GM21529 (cell line): ENCODE measurements around the gene SND1.
"Not testable (repeated sequence)": the region's sequence is repeated elsewhere in the genome, so short reads cannot be mapped to it uniquely, and the experiment has no call there.

Experiments
- ATAC-seq: cut with Tn5 transposase; IDR thresholded peaks from one replicate; pipeline ENCODE4 v1.9.1; 2021; ENCODE audit not compliant: unreplicated experiment

The SND1 gene

DNA sequence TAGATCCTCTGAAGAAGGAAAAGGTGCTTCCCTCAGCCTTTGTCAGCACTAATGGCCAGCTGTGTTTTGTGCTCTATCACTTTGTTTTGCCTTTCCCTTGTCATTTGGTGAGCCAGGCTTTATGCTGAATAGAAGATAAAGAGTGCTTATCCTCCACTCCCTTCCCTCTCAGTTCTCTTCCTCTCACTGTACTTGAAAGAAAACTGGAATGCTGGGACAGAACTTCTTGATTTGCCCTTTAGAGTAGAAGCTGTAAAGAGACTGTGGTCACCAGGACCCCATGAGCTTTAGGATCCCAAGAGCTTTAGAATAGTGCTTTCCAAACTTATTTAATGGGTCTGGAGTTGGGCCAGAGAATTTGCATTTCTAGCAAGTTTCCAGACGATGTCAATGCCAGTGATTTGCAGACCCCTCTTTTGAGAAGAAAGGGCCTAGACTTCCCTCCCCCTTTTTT, 297.8 kb downstream of the SND1 start:
- no peak for ATAC-seq

DNA sequence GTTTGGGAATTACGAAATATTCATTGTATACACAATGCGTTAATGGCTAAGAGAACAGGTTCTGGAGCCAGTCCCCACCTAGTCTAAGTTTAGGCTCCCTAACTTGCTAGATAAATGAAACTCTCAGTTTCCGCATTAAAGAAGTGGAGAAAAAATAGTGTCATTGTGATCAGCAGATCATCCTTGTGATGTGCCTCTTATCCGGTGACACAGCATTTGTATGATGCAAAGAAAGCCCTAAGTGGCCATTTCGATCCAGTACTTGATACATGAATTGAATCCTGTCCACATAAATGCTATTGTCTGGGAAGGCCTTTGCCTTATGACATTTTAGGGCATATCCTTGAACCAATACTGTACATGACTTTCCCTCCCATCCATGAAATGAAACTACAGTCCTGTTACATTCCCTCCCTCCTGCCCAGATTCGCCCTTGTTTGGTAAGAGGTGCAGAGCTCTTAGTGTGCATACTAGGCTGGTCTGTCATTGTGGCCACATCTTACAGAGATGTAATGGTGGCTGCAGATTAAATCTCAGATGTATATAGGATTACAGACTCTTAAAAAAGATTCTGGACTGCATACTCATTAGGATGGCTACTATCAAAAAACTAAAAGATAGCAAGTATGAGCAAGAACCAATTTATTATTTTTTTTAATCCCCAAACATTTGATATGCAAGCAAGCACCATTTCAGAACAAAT, 298.4 kb downstream of the SND1 start:
- no peak for ATAC-seq

DNA sequence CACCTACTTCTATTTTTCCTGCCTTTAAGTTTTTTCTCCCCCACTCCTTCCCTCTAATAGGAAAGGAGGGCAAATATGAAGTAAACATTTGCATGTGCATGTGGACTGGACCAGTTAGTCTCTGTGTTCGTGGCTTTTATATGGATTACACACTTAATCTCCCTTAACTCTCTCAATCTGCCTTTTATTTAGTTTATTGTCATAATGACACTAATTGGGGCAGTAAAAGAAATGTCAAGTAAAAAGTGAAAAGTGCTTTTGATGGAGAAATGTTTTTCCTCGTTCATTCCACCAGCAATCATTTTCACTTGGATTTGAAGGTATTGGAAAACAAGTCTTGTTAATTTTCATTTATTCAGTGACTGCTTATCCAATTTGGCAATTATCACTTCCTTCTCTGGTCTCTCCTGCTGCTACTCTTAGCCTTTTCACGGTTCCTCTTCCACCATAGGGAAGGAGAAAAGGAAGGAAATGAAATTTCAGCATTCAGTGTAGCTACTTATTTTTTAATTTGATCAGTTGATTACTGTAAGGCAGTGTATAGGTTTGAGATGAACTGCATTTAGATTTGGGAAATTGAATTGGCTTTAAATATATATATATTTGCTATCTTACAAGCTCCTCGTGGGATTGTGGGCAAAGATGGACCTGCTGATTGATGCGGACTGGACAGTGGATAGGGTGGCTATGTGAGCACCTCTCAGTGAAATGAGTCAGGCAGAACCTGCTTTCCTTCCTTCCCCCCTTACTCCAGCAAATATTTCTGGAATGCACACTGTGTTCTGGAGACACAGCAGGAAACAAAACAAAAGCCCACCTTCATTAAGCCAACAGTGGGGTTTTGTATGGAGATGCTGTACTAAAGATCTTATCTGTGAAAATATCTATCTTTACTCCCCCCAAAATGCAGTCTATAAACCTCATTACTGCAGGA, 301.7 kb downstream of the SND1 start:
- ATAC-seq = no peak

DNA sequence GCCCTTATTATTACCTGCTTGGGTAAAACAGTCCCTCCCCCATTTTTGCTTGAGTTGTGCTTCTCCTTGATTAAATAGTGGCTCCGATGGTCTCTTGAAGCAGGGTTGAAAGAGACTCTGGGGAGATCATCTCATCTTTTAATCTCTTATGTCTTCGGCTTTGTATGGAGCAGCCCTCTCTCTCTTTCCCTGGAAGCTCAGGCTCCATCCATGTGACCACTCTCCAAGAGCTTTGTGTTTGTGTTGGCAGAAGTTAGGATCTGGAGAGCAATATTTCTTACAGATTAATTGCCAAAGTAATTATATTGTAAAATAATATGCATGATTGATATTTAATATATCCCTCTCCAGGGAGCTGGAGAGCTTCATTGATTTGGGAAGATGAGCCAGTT, 302.4 kb downstream of the SND1 start:
- ATAC-seq = no peak

DNA sequence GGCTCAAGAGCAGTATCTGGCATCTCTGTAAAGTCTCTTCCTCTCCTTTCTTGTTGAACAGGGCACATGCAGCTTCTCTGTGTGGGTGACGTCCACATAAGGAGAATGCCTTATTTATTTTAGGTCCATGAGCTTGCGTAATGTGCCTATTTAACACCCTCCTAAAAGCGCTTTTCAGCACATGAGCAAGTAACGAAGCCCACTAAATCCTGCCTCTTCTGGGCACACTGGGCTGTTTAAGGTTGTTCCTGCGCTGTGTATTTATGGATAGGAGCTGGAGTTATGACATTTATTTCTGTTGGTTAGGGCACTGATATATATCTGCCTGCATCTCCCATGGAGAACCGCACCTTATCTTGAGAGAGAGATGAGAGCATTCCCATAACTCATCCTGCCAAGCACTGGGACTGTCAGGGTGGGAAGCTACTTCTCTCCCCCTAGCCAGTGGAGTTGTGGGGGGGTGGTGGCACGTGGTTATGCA, 303.1 kb downstream of the SND1 start:
- no peak for ATAC-seq

DNA sequence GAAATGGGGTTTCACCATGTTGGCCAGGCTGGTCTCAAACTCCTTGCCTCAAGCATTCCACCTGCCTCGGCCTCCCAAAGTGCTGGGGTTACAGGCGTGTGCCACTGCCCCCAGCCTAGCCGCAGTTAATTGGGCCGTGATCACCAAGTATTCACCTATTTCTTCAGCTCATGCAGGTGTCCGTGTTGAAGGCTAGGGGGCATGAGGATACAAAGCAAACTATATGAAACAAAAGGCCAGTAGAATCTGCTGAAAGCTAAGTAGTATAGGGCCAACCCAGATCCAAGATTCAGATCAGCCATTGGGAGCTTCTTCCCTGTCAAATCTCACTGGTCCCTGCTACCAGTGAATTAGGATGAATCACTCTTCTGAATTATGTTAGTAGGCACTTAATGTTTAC, 305.9 kb downstream of the SND1 start:
- ATAC-seq = no peak

DNA sequence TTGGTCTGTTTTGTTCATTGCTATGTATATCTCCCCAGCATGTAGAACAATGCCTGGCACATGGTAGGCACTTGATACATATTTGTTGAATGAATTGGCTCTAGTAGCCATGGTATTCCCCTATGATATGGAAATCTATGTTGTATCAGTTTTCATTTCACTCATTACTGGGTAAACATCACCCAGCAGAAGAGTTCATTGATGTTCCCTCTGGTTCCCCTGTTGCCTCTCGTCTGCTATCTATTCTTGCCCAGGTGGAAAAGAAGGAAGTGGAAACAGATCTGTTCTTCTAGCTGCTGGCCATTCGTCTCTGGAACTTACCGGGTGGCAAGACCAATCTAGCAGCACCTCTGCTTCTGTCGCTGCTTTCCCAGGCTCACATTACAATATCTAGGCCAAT, 307.8 kb downstream of the SND1 start:
- peak; percentile 77 for ATAC-seq

DNA sequence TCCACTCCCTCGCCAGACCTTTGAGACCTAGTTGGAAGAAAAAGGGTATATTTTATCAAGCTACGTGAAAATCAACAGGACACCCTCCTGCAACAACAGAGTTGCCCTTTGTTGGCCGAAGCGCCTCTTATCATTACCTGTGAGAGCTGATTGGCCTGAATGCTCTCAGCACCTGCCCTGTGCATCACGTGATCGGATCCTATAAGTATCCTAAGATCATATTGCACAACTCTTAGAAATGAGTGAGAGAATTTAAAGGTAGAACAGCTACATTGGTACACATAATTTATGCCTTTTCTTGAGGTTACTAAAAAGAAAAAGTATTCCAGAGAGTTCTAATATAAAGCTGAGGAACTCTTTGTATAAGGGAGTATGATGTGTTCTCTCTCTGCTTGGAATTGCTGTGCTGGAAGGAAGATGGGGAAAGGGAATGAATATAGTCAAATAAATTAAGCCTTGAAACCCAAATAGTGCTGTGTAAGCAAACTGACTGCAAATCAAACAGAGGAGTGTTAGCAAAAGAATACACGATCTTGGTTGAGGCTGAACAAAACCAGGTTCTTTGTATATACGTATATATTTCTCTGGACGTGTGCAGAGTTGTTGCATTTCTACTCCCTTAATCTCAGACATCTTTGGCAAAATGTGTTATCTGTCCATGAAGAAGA, 309.9 kb downstream of the SND1 start:
- ATAC-seq = no peak

DNA sequence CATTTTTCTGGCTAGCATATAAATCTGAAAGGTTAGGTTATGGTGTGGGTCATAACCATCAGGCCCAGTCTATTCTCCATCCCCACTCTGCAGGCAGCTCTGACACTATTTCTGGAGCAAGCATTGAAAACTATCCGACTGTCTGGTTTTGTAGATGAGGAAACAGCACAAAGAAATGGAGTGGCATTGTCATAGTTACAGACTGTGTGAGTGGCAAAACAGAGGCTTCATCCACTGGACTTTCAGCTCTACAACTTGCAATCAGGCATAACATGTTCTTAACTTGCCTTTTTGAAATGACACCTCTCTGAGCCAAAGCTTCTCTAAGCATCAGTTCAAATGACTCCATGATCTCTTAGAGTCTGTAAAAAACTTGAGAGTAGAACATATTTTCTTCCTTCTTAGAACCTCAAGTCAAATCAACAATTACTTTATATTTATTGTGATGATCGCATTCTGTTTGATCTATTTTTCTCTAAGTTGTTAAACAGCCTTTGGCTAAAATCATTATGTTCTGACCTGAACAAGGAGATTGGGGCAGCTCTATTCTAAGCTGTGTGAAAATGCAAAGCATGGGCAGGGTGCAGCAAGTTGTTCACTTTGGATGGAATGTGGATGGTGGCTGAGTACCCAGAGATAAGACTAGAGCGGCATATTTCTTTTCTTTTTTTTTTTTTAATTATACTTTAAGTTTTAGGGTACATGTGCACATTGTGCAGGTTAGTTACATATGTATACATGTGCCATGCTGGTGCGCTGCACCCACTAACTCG, 310.8 kb downstream of the SND1 start:
- no peak for ATAC-seq

DNA sequence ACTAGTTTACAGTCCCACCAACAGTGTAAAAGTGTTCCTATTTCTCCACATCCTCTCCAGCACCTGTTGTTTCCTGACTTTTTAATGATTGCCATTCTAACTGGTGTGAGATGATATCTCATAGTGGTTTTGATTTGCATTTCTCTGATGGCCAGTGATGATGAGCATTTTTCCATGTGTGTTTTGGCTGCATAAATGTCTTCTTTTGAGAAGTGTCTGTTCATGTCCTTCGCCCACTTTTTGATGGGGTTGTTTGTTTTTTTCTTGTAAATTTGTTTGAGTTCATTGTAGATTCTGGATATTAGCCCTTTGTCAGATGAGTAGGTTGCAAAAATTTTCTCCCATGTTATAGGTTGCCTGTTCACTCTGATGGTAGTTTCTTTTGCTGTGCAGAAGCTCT, 311.9 kb downstream of the SND1 start:
- ATAC-seq = not testable (repeated sequence)

DNA sequence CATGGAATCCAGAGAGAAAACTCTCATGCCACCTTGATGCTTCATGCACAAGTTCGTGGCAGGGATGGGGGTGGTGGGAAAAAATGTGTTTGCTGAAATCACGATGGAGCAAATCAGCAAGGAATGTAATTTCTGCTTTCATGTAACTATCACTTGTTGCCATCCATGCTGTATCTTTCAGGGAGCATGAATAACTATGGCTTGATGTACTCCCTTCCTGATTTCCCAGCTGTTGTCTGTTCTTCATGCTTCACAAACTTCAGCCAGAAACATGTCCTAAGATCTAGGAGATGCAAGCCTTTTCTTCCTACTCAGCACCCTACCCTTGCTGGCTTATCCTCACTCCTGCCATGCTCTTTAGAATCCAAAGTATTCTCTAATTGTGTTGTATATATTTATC, 315.3 kb downstream of the SND1 start:
- no peak for ATAC-seq

DNA sequence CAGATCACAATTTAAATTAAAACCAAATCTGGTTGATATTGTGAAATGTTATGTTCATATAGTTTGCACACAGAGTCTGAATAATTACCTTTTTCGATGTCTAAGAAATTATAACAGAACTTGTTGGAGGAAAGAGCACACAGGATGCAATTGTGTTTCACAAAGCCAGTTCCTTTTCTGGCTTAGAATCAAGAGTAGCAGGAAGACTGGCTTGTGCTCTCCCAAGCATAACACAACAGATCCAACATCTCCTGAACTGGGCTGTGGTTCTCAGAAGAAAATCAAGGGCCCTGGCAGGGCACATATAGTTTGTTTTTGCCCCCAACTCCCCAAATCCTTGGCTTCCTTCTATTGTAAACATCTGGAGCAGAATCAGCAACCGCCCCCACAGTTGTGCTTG, 316.6 kb downstream of the SND1 start:
- no peak for ATAC-seq

DNA sequence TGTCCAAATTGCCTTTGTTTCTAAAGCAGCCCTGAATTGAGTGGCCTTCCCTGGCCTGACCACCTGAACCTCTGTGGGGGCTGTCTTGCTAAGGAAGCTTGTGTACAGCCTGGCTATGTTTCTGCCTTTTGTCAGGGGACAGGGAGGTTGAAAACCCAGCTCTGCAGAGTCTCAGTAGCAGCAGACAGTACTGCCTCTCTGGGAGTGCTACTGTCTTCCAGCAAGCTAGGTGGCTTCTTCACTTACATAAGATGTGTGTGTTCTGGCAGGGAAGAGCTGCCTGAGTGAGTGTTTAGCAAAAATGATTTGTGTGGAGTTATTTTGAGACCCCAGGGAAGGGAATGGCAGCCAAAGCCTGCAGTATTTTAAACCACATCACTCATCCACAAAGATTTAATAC, 321.8 kb downstream of the SND1 start:
- no peak for ATAC-seq

DNA sequence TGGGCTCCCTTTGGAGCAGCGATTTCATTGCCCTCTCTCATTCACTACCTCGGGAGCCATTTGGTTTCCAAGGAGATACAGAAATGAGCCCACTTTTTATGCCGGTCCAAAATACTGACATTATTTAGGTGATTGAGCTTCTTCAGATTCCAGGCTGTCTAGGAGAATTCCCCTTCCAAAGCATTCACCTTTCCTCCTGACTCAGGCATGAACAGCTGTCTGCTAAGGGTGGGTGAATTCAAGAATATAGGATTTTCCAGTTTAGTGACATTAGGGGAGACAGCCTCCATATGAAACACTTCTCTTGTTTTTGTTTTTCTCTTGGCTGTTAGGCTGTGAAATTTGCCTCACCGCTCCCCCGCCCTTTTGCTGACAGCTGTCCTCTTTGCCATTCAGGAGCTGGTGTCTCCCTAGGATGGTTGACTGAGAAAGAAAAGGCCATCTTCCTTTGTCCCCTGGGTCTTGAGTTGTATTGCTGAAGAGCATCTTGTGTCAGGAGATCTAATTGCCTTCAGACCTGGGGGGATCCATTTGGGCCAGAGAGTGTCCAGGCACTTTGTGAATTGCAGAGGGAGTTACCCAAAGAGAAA, 322.5 kb downstream of the SND1 start:
- no peak for ATAC-seq

DNA sequence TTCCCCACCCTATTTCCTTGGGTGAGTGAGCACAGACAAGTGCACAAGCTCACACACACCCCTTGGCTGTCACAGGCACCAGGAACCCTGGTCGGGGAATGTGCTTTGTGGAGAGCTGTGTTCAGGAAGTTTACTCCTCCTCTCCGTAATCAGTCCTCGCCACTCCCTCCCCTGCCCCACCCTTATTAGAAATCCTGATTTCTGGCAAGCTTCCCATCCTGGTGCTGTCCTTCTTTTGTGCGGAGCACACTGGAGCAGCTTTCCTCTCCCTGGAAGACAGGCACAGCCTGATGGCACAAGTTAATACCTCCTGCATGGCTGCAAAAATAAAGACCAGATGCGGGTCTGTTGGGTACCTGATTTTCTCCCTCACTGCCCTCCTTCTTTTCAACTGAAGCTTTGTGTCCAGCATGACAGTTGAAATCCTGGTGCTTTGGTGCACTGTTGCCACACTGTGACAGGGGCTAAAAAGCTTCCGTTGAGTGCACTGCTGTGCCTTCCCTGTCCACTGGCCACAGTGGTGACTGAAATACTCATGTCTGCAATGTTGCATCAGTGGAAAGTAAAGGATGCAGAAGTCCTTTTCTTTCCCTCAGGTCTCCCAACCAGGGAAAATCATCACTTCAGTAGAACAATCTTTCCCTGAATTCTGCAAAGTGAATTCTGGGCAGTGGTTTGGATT, 324.2 kb downstream of the SND1 start:
- no peak for ATAC-seq

DNA sequence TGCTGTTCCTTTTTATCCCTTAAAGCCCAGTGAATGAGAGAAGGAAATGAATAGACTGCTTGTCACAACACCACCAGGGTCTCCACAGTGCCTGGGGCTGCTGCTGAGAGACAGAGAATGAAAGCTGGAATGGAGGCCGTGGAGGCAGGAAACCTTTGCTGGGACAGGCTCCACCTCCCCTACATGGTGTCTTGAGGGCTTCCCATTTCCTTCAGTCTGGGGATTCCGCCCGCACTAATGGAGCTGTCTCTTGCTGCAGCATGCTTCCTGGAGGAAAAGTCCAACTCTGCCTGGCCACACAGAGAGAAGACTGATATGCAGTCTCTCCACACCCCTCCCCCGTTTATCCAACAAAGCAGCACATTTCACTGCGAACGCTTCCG, 324.7 kb downstream of the SND1 start:
- no peak for ATAC-seq

DNA sequence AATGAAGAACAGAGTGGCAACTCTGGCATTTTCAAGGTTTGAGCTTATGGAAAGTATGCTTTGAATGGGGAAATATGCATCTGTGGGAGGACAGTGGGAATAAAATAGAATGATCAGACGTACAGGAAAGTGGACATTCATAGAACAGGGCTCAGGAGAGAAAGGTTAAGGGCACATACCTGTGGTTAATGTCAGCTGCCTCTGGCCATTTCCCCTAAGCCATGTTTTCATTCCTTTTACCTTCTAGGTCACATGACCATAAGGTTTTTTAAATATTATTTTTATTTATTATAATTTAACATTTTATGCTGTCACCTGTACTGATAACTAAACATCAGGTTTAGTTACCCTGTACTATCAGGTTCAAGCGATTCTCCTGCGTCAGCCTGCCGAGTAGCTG, 326.4 kb downstream of the SND1 start:
- ATAC-seq = no peak

DNA sequence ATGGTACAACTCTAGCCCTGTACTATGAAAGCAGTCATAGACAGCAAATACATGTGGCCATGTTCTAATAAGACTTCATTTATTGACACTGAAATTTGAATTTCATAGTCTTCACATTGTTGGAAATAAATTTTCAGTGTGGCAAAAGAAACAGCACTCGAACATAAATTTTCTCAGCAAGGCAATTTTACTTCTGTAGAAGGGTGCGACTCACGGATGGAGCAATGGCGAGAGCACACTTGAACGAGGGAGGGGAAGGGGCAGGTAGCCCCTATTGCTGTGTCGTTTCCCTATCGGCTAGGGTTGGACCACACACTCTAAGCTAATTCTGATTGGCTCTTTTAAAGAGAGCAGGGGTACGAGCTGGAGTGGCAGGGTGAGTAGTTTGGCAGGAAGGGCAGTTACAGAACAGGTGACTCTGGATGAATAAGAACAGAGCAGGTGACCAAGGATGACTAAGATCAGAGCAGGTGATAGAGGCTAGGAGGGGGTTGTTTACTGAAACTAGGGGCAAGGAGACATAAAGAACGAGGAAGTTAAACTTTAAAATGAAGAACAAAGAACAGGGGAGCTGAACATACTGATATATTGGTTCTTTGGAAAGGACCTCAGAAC, 327.2 kb downstream of the SND1 start:
- ATAC-seq = no peak

DNA sequence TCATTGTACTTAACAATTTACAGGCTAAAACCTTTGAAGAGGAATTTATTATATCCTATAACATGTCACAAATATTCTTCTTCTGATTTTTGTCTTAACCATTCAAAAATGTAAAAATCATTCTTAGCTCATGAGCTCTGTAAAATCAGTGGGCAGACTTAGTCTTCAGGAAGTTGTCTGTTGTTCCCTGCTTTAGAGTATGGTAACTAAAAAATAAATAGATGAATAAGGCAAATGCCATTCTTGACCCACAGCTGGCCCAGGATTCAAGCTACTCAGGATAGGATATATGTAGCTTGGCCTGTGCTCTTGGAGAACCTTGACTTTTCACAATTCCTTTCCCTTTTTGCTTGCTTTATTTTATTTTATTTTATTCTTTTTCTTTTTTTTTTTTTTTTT, 327.7 kb downstream of the SND1 start:
- ATAC-seq = no peak

DNA sequence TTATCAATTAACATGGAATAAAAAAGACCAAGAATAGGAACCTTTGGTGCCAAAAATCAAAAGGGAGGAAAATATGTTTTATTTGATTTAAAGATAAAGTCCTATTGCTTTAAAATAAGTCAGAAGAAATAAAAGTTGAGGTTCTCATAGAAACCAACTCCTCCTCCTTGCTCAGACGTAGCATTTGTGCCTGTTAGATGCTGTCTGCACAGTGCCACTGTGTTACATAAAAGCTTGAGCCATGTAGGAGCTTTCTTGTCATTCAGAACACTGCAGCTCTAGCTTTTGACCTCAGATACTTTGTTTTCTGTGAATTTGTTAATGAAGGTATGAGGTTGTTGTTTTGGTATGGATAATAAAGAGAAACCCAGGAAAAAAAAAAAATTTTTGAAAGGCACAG, 328.9 kb downstream of the SND1 start:
- ATAC-seq = no peak
